Neutrophil (primary cell): ENCODE measurements around the gene DNAJC15.
A peak's percentile ranks its signal among the peaks of the same experiment; 100 is the strongest.
"Not testable (repeated sequence)": the region's sequence is repeated elsewhere in the genome, so short reads cannot be mapped to it uniquely, and the experiment has no call there.

Experiments used
- H3K27ac ChIP-seq: fragments of 200-600 bp; sonication (generic); 2 replicates; pipeline ENCODE4 v1.5.1; 2016; ENCODE audit warnings: mild to moderate bottlenecking, moderate library complexity
- H3K27me3 ChIP-seq: fragments of 200-600 bp; sonication (generic); 2 replicates; pipeline ENCODE4 v1.6.0; 2016; ENCODE audit warnings: mild to moderate bottlenecking
- H3K36me3 ChIP-seq: fragments of 200-600 bp; sonication (generic); 2 replicates; pipeline ENCODE4 v1.5.1; 2017
- H3K4me1 ChIP-seq, 2 experiments: fragments of 200-600 bp in 1 of 2; sonication (generic) in 1 of 2; 1 replicate in 1 of 2; 2 replicates in 1 of 2; pipeline versions ENCODE4 v1.5.1 to v1.6.1; 2013 to 2016; ENCODE audit warnings: low read depth in 1 of 2, low read length in 1 of 2, mild to moderate bottlenecking in 1 of 2, moderate library complexity in 1 of 2; ENCODE audit not compliant: control insufficient read depth in 1 of 2, insufficient read depth in 1 of 2
- H3K4me3 ChIP-seq, 2 experiments: fragments of 200-600 bp in 1 of 2; sonication (generic) in 1 of 2; 1 replicate in 1 of 2; 2 replicates in 1 of 2; pipeline ENCODE4 v1.5.1; 2013 to 2016; ENCODE audit warnings: low read depth in 1 of 2, low read length in 1 of 2, mild to moderate bottlenecking in 1 of 2, moderate library complexity in 1 of 2
- H3K9me3 ChIP-seq: fragments of 200-600 bp; sonication (generic); 2 replicates; pipeline ENCODE4 v1.5.1; 2016
- CTCF ChIP-seq: fragments of 200-600 bp; sonication (generic); IDR thresholded peaks from 2 replicates; pipeline ENCODE4 v1.5.1; 2016; ENCODE audit warnings: antibody characterized with exemption

DNAJC15 gene

GRCh38 chr13:42984026-42984425 lies 39.4 kb upstream of the DNAJC15 start:
- Histone ChIP-seq H3K4me3 (no peak overlapping the region), H3K4me1 (no peaks in the 10 kb centered on the region), H3K9me3 (no peaks in the 10 kb centered on the region), H3K27me3 (no peaks in the 10 kb centered on the region), H3K27ac (no peak overlapping the region), H3K36me3 (no peaks in the 10 kb centered on the region)
- TF ChIP-seq CTCF = no peak

GRCh38 chr13:42984691-42985090 lies 38.7 kb upstream of the DNAJC15 start:
- Histone ChIP-seq H3K27me3 (no peaks in the 10 kb centered on the region), H3K9me3 (no peaks in the 10 kb centered on the region), H3K27ac (no peak overlapping the region), H3K4me1 (no peaks in the 10 kb centered on the region), H3K4me3 (no peak overlapping the region), H3K36me3 (no peaks in the 10 kb centered on the region)
- no peak for TF ChIP-seq CTCF

- H3K27ac ChIP-seq = no peak overlapping the region
- peaks cover 2% of the 10 kb centered on the region for H3K27me3 ChIP-seq
- no peak overlapping the region for H3K4me3 ChIP-seq
- H3K36me3 ChIP-seq = no peaks in the 10 kb centered on the region
- no peaks in the 10 kb centered on the region for H3K4me1 ChIP-seq
- H3K9me3 ChIP-seq = no peaks in the 10 kb centered on the region
- no peak for TF ChIP-seq CTCF
Measured at GRCh38 chr13:42985312-42986175, 37.8 kb upstream of the DNAJC15 start.

- Histone ChIP-seq H3K36me3 (no peaks in the 10 kb centered on the region), H3K9me3 (no peaks in the 10 kb centered on the region), H3K27me3 (peaks cover 8% of the 10 kb centered on the region), H3K27ac (no peak overlapping the region), H3K4me1 (peaks cover 3% of the 10 kb centered on the region in 2 experiments), H3K4me3 (no peak overlapping the region)
- TF ChIP-seq CTCF = no peak
Measured at GRCh38 chr13:42986176-42986574, 37.2 kb upstream of the DNAJC15 start.

GRCh38 chr13:42990291-42991232 lies 32.8 kb upstream of the DNAJC15 start:
- Histone ChIP-seq H3K4me1 (peaks cover 19 to 22% of the 10 kb centered on the region in 2 experiments), H3K27ac (no peak overlapping the region), H3K36me3 (no peaks in the 10 kb centered on the region), H3K4me3 (peak overlapping the region; percentile 66 to 70), H3K27me3 (peaks cover 21% of the 10 kb centered on the region), H3K9me3 (no peaks in the 10 kb centered on the region)
- TF ChIP-seq CTCF = no peak

GRCh38 chr13:42991233-42991897 lies 32.0 kb upstream of the DNAJC15 start:
- Histone ChIP-seq H3K4me3 (peak overlapping the region; percentile 66 to 70), H3K4me1 (peaks cover 19 to 22% of the 10 kb centered on the region in 2 experiments), H3K27me3 (peaks cover 21% of the 10 kb centered on the region)
- H3K36me3 ChIP-seq, H3K27ac ChIP-seq, H3K9me3 ChIP-seq: not testable (repeated sequence)
